HG03196 (cell line): Measurements from ENCODE around the gene ACOXL.

Source experiments
- ATAC-seq: cut with Tn5 transposase; IDR thresholded peaks from one replicate; pipeline ENCODE4 v1.9.1; 2021; ENCODE audit not compliant: unreplicated experiment

ACOXL gene

DNA sequence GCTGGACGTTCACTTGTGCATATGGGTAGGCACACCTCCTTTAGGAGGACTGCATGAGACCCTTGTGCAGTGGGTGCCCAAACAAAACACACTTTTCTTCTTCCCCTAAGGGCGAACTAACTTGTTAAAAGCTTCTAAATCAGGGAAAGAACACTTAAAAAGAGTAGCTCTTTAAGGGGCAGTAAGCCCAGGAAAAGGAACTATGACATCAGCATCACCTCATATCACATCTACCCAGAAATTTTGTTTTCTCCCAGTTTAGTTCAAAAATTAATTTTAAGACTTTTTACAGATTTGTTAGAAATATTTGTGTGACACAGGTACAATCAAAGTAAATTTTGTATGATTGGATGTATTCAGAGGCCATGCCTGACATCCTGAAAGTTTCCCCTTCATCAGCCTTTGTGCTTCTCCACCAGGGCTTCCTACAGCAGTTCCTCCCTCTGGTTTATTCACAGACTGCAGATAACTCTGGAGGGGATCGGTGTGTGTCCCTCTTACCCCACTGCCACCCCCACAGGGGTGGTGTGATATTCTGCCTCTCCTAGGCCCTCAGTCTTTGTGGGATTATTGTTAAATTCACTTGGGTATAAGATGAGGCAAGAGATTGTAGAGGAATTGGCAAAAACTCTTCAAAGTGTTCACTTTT is 416.0 kb downstream of the ACOXL start:
- no peak for ATAC-seq

DNA sequence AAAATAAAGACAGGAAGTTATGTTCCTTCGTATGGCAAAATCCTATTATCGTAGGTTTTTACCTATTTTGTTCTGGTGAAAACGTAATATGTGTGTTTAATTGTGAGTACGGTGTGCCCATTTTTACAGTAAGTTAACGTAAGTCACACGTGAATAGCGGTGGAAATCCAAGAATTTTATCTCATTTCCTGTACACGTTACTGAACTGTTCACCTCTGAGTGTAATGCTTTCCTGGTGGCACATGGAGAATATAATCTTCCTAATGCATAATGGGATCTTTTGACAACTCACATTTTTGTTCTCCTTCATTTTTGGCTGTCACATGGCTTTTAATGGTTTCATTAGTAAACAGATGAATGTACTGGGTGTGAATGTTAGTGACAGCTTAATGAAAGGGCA is 416.6 kb downstream of the ACOXL start:
- ATAC-seq = no peak

DNA sequence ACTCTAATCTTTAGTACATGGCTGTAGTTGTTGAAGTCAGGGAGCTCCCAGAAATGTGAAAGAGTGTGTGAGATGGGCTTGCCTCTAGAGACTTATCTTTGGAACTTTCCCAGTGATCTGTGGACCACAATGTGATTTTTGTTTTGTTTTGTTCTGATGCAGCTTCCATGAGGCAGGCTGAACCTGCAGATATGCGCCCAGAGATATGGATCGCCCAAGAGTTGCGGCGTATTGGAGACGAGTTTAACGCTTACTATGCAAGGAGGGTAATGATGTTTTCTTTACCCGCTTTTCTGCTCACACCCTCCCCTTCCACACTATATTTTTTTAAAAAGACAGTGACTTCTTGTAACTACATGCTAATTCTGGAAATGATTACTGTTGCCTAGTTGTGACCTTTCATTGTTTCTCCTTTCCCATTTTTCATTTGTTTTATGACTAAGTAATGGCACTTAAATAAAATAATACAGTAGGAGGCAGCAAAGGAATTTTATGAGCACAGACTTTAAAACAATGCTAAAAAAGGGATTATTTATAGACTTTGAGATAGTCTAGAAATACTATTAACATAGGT is 417.6 kb downstream of the ACOXL start:
- ATAC-seq = no peak

DNA sequence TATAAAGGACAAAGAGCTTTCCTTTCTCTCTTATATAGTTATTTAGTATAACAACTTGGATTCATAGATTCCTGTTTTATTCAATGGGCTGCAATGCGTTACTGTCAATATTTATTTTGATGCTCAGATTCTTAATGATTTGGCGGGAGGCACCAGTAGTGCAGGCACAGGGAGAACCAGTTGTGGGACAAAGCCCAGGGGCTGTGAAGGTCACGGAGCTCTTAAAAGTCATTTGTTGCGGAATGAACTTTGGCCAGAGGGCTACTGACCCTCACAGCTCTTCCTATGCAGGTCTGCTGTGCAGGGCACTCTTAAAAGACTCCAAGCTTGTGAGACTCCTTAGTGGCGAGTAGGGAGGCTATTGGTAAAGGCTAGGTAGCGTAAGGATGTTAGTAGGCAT is 422.4 kb downstream of the ACOXL start:
- no peak for ATAC-seq

DNA sequence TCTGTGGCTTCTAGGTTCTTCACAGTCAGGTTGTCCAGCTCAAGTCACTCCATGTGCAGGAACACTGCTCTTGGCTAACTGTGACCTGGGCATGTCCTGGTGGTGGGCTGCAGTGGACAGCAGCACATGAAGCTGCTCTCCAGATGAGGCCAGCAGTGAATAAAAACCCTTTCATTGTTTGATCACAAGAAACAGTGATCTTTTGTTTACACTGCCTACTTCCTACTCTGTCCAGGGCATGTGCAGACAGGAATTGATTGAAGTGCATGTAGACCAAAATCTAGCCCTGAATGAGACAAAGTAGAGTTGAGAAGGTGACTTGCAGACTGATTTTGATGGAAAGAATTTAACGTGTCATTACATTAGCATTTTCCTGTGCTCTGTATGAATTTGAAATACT is 423.2 kb downstream of the ACOXL start:
- no peak for ATAC-seq

DNA sequence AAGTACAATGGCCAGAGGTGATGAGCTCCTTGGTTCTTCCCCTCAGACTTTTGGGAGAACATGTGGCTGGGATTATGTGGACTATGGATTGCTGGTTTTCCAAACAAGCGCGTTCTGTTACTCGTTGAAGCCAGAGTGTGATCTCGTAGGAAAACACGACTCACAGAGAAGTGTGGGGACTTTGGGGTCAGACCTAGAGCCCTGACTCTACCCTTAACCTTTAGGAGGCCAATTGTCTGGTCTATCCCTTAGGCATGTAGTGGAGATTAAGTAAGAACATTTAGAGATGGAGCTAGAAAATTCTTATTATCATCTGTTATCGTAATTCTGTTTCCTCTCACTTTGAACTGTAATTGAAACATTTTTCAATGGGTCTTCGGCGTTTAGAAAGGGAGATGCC is 424.2 kb downstream of the ACOXL start:
- ATAC-seq = no peak

DNA sequence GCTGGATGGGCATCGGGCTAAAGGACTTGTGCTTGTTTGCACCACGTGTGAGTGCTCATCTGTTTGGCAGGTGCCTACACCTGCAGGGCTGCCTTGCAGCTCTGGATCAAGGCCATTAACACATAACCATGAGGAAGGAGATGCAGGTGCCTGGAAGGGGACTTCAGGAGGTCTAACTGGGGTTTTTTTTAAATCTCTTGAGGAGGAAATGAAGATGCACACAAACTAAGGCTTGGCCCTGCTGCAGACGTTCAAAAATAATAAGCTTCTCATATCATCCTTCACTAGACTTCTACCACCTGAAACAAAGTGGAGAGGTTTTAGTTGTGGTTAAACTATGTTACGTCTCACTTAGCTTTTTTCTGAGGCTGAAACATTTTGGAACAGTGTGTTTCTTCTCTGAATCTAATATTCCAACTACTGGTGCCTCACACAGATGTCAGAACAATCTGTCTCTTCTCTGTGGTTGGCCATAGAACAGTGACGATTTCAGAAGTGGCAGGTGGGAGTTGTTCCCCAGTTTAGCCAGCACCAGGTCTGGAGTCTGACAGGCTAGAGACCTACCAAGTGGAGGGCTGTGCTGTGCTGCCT is 424.8 kb downstream of the ACOXL start:
- no peak for ATAC-seq

DNA sequence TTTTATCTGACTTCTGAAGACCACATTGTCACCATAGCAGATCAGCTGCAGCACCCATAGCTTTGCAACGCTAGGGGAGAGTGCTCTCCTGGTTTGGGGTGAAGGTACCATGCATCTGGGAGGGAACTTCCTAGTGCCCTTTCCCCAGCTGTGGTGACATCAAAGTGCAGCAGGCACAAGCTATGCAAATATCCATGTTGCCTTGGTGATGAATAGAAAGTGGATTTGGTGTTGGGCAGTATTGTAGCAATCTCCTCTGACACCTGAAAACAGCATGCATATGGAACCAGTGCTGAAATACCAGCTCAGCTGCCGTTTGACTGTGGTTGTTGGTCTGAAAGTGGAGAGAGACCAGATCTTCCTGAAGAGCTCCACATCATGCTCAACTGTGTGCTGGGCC is 425.4 kb downstream of the ACOXL start:
- ATAC-seq = no peak

DNA sequence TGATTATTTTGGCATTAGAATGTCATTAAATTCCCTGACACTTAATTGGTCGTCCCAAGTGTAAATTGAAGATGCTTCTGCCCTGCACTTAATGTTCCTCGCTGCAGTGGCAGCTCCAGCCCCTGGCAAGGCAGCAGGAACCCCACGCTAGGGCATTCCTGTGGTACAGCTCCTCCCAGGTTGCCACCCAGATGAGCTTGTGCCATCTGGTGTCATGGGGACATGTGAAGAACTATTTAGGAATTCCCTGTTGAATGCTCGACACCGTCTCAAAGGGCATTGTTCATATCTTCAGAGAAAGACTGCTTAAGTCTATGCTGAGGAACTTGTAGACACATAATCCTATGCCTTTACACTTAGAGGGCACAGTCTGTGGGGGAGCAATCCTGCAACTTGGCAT is 427.3 kb downstream of the ACOXL start:
- no peak for ATAC-seq

DNA sequence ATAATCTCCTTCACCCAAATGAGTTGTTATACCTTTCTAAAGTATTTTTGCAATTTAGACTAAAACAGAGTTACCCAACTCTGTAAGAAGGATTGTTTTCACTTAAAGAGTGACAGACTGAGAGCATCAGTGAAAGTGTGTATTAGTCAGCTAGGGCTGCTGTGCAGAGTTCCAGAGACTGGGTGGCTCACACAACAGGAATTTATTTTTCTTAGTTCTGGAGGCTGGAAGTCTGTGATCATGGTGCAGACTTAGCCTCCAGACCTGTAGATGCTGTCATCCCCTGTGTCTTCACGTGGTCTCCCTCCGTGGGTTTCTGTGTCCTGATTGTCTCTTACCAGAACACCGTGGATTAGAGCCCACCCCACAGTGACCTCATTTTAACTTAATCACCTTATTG is 428.4 kb downstream of the ACOXL start:
- ATAC-seq = no peak

DNA sequence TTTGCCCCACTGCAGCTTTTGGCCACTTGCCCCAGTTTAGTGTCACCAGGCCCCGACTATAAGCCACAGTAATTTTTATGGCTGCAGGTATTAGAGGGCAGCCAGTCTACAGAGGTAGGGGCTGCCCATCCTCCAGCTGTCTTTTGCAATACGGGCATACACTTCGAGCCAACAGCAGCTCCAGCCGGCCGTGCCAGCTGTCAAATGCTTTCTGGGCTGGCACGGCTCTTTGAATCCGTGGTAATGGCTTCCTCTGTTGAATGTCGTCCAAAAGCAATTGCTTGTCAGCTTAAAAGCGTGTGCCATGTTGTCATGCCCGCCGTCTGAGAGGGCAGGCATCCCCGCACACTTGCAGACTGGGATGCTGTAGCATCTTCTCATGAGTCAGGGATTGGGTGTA is 429.6 kb downstream of the ACOXL start:
- ATAC-seq = no peak

DNA sequence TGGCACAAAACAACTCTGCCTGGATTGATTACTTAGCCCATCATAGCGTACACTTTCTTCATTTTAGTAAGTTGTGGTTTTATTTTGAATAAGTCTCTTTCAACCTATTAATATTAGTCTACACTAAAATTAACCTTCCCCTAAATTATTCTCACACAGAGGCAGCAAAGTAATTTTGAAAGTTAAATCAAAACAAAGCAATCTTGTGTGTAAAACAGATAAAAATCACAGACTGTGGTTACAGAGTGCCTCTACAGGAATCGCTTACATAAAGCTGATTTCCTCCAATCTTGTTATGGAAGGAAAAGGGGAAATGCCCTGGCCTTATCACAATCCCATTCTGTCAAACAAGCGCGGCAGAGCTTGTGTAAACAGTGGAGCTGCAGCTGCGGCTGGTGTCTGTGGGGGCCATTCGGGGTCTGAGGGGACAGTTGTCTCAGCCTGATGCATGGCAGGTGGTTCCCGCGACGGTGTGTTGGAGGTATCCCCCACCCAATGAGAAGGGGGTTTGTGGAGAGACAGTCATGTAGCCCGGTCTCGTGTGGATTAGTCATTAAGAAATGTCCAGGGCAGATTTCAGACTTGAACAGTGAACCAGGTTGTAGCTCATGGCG is 430.5 kb downstream of the ACOXL start:
- no peak for ATAC-seq

DNA sequence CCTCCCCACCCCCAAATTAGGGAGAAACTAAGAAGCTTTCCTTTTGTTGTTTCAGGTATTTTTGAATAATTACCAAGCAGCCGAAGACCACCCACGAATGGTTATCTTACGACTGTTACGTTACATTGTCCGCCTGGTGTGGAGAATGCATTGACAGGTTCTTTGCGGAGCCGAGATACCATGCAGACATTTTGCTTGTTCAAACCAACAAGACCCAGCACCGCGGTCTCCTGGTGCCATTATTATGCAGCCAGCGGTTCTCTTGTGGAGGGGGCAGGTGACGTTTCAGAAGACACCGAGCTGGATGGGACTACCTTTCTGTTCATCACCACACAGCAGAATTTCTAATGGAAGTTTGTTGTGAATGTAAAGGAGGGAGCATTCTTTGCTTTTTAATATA is 431.7 kb downstream of the ACOXL start:
- ATAC-seq = no peak

DNA sequence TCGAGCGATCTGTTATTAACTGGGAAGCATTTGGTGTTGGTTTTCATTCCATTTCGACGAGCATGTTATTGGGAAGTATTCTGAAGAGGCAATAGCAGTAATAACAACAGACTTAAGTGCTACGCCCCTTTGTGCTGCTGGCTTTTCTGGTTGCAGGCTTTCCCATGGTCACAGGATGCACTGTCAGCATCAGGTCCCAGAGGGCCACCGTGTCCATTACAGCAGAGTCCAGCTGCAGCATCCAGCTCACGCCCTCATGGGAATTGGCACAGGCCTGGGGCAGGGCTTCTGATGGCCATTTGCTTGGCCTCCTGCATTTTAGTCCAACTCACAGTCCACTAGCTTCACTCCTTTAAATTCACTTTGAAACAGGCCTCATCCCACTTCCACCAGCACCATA is 432.7 kb downstream of the ACOXL start:
- ATAC-seq = no peak

DNA sequence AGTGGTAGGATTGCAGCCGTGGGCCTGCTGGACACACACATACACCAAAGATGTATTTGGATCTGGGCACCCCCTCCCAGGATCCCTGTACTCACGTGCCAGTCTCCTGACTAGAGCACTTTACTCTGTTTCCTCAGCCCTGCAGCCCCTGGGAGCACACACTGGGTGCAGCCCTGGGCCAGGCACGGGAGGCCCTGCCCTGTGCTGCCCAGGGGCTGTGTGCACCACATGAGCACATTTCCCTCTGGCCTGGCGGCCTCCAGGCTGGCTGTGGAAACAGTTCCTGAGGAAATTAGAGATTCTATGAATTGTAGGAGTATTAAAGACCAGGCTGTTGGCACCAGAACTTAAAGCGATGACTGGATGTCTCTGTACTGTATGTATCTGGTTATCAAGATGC is 433.7 kb downstream of the ACOXL start:
- ATAC-seq = no peak

DNA sequence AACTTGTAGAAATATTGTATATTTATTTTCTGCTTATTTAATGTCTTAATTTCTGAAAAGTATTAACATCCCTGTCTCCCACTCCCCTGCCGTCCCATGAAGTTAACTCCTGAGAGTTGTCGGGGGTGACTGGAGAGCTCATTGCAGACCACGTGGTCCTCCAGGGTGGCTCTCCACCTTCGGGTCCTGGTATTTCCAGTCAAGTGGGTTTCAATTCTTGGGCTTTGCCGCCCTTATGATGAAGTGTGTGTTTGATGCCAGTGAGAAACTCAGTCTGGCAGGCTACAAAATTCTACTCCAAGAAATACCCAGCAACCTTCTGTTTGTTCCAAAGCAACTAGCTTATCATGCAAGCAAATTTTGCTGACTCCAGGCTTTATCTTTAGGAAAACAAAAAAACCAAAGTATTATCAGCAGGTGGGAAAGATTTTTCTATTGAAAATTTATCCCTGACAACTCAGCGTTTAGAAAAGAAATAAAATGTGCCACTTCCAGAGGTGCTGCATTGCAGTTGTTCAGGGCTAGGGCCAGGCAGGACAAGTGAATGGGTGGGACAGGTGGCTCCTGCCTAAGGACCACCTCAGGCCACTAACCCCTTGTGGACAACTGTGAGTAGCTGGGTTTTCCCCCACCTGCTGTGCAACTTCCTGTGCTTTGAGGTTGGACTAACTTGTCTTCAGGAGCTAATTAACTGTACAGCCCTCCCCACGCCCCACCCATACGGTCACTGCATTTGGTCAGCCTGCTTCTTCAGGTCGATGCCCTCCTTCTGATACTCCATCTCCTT is 434.9 kb downstream of the ACOXL start:
- no peak for ATAC-seq

DNA sequence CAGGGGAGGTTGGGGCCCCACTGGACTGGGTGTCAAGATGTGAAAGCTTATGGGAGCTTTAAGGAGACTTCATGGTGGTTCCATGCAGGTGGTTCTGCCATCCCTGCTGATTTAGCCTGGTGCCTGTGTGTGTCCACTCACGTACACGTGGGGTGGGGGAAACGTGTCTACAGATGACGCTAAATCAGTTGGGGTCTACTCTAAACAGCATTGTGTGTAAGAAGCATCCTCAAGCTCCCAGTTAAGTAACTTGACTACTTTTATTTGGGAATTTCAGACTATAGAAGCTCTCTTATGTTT is 435.4 kb downstream of the ACOXL start:
- ATAC-seq = no peak
